ENCODE results near the gene ERAL1. TPM values are rescaled to one million over a fixed set of nuclear protein-coding genes. Genes with fewer than 3 reads are reported as not detected.

Gene ERAL1
- total RNA-seq (ENCODE audit: low replicate concordance) = 25.8 and 44.8 TPM in 2 replicates

DNA sequence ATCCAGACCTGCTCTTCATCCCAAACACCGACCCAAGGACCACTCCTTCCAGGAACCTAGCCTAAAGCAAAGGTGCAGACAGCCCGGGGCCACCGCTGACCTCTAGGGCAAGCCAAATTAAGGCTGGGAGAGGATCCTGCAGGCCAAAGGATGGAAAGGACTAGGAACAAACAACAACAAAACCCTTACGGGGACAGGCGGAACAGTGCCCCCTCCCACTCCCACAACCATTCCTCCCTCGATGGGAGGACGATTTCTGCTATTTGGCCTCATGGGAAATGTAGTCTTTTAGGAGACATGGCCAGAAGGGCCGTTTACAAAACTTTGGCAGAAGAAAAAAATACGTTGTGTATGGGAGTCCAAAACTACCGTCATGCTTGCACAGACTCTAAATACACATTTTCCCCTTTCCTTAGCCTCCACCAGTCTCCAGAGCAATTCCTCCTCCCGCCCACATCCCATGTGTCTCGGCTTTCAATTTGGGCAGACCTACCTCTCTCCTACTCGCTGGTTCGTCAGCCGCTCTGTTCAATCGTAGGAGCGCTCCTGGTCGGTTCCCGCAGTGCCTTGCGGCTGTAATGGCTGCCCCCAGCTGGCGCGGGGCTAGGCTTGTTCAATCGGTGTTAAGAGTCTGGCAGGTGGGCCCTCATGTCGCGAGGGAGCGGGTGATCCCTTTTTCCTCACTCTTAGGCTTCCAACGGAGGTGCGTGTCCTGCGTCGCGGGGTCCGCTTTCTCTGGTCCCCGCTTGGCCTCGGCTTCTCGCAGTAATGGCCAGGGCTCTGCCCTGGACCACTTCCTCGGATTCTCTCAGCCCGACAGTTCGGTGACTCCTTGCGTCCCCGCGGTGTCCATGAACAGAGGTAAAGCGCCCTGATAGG is at the start of gene ERAL1:
ERAL1 (plus strand) TSS at position 560 of the 879 bp plus-strand sequence; CDS start at position 579, 19 bp downstream.
- H3K79me2 ChIP-seq (ENCODE audit: low read depth) = peaks cover 15% of the 10 kb centered on the region
- H4K20me1 ChIP-seq (ENCODE audit: low read depth) = no peaks in the 10 kb centered on the region
- H2AFZ ChIP-seq (replicated peaks) = peak within 1 kb of the TSS; percentile 94
- peak within 1 kb of the TSS; percentile 71 for H3K4me3 ChIP-seq
- H3K36me3 ChIP-seq = no peaks in the 10 kb centered on the region
- peaks cover 5% of the 10 kb centered on the region for H3F3A ChIP-seq (ENCODE audit: low read depth)
- no peak within 1 kb of the TSS for H3K27ac ChIP-seq
- H3K9ac ChIP-seq = peak within 1 kb of the TSS; percentile 71
- H3K4me1 Mint-ChIP-seq = peaks cover 16% of the 10 kb centered on the region
- peak within 1 kb of the TSS; percentile 97 for H3K4me3 Mint-ChIP-seq
- H3K27me3 Mint-ChIP-seq (ENCODE audit: insufficient read depth, low read depth) = peaks cover 2% of the 10 kb centered on the region
- H3K9me3 ChIP-seq (ENCODE audit: low read depth) = no peaks in the 10 kb centered on the region
- peak; percentile 94 for DNase-seq (ENCODE audit: low spot score)
- H3K4me2 ChIP-seq = peak within 1 kb of the TSS; percentile 91
- H3K4me1 ChIP-seq = peaks cover 5% of the 10 kb centered on the region
- TF ChIP-seq, protein P1, sequence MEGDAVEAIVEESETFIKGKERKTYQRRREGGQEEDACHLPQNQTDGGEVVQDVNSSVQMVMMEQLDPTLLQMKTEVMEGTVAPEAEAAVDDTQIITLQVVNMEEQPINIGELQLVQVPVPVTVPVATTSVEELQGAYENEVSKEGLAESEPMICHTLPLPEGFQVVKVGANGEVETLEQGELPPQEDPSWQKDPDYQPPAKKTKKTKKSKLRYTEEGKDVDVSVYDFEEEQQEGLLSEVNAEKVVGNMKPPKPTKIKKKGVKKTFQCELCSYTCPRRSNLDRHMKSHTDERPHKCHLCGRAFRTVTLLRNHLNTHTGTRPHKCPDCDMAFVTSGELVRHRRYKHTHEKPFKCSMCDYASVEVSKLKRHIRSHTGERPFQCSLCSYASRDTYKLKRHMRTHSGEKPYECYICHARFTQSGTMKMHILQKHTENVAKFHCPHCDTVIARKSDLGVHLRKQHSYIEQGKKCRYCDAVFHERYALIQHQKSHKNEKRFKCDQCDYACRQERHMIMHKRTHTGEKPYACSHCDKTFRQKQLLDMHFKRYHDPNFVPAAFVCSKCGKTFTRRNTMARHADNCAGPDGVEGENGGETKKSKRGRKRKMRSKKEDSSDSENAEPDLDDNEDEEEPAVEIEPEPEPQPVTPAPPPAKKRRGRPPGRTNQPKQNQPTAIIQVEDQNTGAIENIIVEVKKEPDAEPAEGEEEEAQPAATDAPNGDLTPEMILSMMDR (IDR thresholded peaks at IDR 0.05) = no peak
- TF ChIP-seq EZH2phosphoT487 (IDR thresholded peaks at IDR 0.05) (no peak), EZH2 (IDR thresholded peaks at IDR 0.05) (no peak)
- no peaks in the 10 kb centered on the region for H3K9me3 Mint-ChIP-seq
- no peaks in the 10 kb centered on the region for H3K27me3 ChIP-seq
- H3K36me3 Mint-ChIP-seq = peaks cover 14% of the 10 kb centered on the region
- peak within 1 kb of the TSS; percentile 93 for H3K27ac Mint-ChIP-seq

DNA sequence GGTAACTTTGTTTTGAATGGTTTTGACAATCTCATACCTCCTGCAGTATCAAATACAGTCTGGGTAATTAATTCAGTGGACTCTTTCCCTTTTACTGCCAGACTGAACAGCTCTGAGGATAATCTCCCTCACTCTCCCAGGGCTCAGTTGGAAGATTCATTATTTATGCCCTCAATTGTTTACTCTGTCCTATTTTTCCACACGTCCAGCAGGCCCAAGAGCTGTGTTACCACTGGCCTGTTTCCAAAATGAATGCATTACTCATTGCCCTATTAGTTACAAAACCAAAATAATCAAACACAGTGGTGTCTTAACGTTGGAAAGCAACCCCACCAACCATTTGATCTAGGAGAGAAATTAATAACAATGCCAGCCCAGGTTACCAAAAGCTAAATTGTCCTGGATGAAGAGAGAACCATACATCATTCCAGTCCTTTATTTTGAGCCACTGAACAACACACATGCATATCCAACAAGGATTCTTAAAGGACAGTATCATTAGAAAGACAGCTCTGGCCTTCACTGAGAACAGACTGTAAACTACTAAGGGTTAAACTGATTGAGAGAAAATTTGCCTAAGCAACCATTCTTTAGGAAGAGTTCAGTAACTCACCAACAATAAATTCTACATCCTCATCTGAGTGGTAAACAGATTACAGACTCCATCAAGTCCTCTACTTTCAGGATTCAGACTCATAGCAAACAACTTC is 46.7 kb upstream of the ERAL1 start:
- Mint-ChIP-seq H3K27me3 (ENCODE audit: insufficient read depth, low read depth) (peaks cover 4% of the 10 kb centered on the region), H3K9me3 (no peaks in the 10 kb centered on the region), H3K36me3 (peaks cover 7% of the 10 kb centered on the region), H3K27ac (peak overlapping the region; percentile 92), H3K4me1 (peaks cover 34% of the 10 kb centered on the region), H3K4me3 (peak overlapping the region; percentile 81)
- Histone ChIP-seq H3K27me3 (no peaks in the 10 kb centered on the region), H3K4me1 (peaks cover 39% of the 10 kb centered on the region), H3K79me2 (ENCODE audit: low read depth) (peaks cover 93% of the 10 kb centered on the region), H3F3A (ENCODE audit: low read depth) (peaks cover 51% of the 10 kb centered on the region), H2AFZ (replicated peaks) (no peak overlapping the region), H3K4me2 (peak overlapping the region; percentile 67), H3K27ac (peak overlapping the region; percentile 89), H3K4me3 (peak overlapping the region; percentile 36), H3K9me3 (ENCODE audit: low read depth) (no peaks in the 10 kb centered on the region), H3K9ac (peak overlapping the region; percentile 17), H3K36me3 (peaks cover 6% of the 10 kb centered on the region), H4K20me1 (ENCODE audit: low read depth) (peaks cover 51% of the 10 kb centered on the region)
- DNase-seq (ENCODE audit: low spot score) = no peak
- TF ChIP-seq, protein P1 (IDR thresholded peaks at IDR 0.05) = no peak
- TF ChIP-seq EZH2phosphoT487 (IDR thresholded peaks at IDR 0.05) = peak; percentile 58

DNA sequence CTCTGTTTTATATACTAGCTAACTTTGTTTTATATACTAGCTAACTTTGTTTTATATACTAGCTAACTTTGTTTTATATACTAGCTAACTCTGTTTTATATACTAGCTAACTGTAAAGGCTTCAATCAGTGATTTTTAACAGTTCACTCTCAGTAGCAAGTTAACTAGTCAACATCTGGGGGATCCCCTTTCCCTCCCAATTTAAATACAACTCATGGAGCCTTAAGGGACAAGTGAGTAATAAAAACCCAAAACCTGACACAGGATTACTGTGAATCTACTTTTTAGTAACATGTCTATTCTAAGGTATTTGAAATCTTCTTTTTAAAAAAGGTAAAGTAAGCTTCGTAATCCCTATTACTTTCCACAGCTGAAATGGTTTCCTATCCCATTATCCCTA is 44.4 kb upstream of the ERAL1 start:
- Histone ChIP-seq H3K4me1 (peaks cover 41% of the 10 kb centered on the region), H3K9ac (no peak overlapping the region), H3K4me3 (peak overlapping the region; percentile 97), H3K9me3 (ENCODE audit: low read depth) (no peaks in the 10 kb centered on the region), H3K4me2 (peak overlapping the region; percentile 95), H3F3A (ENCODE audit: low read depth) (peaks cover 65% of the 10 kb centered on the region), H3K27ac (no peak overlapping the region), H3K79me2 (ENCODE audit: low read depth) (peaks cover 93% of the 10 kb centered on the region), H3K27me3 (no peaks in the 10 kb centered on the region), H2AFZ (replicated peaks) (no peak overlapping the region), H3K36me3 (peaks cover 6% of the 10 kb centered on the region), H4K20me1 (ENCODE audit: low read depth) (peaks cover 40% of the 10 kb centered on the region)
- no peaks in the 10 kb centered on the region for H3K27me3 Mint-ChIP-seq (ENCODE audit: insufficient read depth, low read depth)
- H3K9me3 Mint-ChIP-seq = no peaks in the 10 kb centered on the region
- TF ChIP-seq EZH2phosphoT487 (IDR thresholded peaks at IDR 0.05) (no peak), EZH2 (IDR thresholded peaks at IDR 0.05) (no peak)
- TF ChIP-seq, protein P1 (IDR thresholded peaks at IDR 0.05) = no peak
- peaks cover 4% of the 10 kb centered on the region for H3K36me3 Mint-ChIP-seq
- DNase-seq (ENCODE audit: low spot score) = no peak
- H3K27ac Mint-ChIP-seq = no peak overlapping the region
- H3K4me1 Mint-ChIP-seq = peaks cover 38% of the 10 kb centered on the region
- peak overlapping the region; percentile 64 for H3K4me3 Mint-ChIP-seq

Measured in neural progenitor cell (in vitro differentiated cells).